Forelimb muscle (tissue), 1 donor: ENCODE measurements around the gene SMAD5. TPM values are rescaled to one million over a fixed set of nuclear protein-coding genes. Genes with fewer than 3 reads are reported as not detected.

ENCODE experiments used
- DNase-seq: peaks from one replicate; pipeline ENCODE4 v3.0.0-alpha.2; 2013; ENCODE audit warnings: low read depth
- polyA plus RNA-seq: library from polyadenylated mRNA; unstranded; fragments of 120-200 nt; gene quantifications from one replicate; pipeline ENCODE4 v1.2.1, GENCODE V29; 2013; ENCODE audit not compliant: insufficient read length

The SMAD5 gene
- polyA plus RNA-seq, 1 donor, result 39.8 TPM

- no peak for DNase-seq
Observed at GRCh38 chr5:136216230-136216629, 83.6 kb downstream of the SMAD5 start.

DNA sequence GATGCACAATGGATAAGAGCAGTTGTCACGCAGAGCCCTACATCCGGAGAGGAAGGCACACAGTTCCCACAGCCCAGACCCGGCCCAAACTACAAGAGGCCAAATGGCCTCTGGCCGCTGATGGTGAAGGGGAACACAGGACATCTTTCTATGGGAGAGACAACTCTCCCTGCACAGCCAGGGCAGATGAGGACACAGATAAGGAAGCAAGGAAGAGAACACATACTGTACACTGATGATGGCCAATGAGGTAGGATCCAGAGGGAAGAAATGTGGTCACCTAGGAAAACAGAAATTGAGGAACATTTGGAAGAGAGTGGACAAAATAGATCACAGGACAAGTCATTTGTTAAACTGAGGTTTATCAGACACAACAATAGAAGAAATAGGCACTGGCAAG lies 88.7 kb downstream of the SMAD5 start:
- no peak for DNase-seq

GRCh38 chr5:136222580-136223235 lies 90.1 kb downstream of the SMAD5 start:
- no peak for DNase-seq

- DNase-seq, result no peak
Observed at GRCh38 chr5:136225796-136226195, 93.2 kb downstream of the SMAD5 start.

GRCh38 chr5:136226401-136226800 lies 93.8 kb downstream of the SMAD5 start:
- DNase-seq, result no peak

DNA sequence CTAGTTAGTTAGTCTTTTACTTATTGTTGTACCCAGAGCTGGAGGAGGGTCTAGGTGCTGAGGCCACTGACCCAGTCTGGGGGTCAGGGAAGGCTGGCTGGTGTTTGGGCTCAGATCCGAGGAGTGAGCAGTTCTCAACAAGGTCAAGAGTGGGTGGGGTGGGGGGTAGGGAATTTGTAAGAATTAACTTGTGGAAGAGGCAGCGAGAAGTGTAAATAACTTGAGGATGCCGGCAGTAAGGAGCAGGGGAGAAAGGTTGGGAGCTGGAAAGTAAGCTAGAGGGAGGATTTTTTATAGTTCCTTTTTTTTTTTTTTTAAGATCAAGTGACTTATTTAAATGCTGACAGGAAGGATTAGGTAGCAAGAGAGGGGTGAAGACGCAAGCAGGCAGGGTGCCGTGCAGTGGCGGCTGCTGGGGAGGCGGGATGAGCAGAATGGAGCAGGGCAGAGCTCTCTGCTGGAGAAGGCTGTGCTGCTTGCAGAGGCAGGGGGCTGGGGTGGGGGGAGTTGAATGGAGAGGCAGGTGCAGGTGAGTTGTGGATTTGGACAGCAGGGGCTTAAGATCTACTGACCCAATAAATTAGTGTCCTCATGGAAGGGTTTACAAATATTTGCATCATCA lies 95.6 kb downstream of the SMAD5 start:
- DNase-seq, result no peak

DNA sequence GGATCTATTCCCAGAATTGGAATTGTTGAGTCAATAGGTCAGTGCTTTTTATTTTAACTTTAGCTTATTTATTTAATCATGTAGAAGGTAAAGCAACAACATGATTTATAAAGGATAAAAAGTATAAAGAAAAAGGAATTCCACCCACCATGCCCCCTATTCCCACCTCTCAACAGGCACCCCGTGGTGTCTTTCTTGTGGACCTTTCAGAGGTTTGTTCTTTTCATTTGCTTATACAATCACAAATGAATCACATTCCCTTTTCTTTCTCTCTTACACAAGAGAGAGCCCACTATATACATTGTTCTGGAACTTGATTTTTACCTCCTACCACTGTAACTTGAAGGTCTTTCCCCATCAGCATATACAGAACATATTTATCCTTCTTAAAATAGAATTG lies 97.5 kb downstream of the SMAD5 start:
- no peak for DNase-seq

DNA sequence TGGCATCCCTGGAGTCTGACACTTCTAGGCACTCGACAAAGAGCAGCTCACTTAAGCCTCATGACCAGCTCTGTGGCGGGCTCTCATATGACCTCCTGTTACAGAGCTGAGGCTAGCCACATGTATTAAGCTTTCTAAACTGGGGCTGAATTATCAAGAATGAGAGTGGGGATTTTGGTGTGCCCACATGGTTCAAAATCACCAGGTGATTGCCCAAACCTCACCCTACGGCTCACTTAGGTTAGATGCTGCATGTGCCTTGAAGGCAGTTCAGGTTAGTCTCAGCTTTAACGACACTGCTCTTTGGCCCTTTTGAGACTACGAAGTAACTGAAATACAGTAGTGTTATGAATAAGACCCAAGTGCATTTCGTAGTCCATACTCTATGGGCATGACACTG lies 99.7 kb downstream of the SMAD5 start:
- no peak for DNase-seq

Other genes with a start within 250 kb of the SMAD5 start
- gene IL9, start 237.0 kb upstream of the SMAD5 start, polyA plus RNA-seq, result not detected
- gene LECT2, start 177.9 kb upstream of the SMAD5 start, polyA plus RNA-seq, result 0.19 TPM
- 161 TPM for gene TGFBI, start 103.9 kb upstream of the SMAD5 start, polyA plus RNA-seq
- not detected for gene SMIM32, start 60.3 kb downstream of the SMAD5 start, polyA plus RNA-seq
- not detected for gene TRPC7, start 232.7 kb downstream of the SMAD5 start, polyA plus RNA-seq